Neural progenitor cell (in vitro differentiated cells): ENCODE results near the gene FNDC11. TPM values are rescaled to one million over a fixed set of nuclear protein-coding genes. Genes with fewer than 3 reads are reported as not detected.

Source experiments
- DNase-seq: peaks from one replicate; pipeline ENCODE4 v3.0.0-alpha.2; 2016; ENCODE audit warnings: low spot score
- H2AFZ ChIP-seq: fragments of 200-600 bp; sonication (generic); replicated peaks from 2 replicates; pipeline ENCODE4 v1.6.1; 2016; ENCODE audit warnings: antibody characterized with exemption
- H3F3A ChIP-seq: fragments of 200-600 bp; sonication (generic); 2 replicates; pipeline ENCODE4 v1.6.1; 2016; ENCODE audit warnings: antibody characterized with exemption, low read depth
- H3K27ac ChIP-seq: fragments of 200-600 bp; sonication (generic); 2 replicates; pipeline ENCODE4 v1.5.1; 2016; ENCODE audit warnings: mild to moderate bottlenecking
- H3K27me3 ChIP-seq: fragments of 200-600 bp; sonication (generic); 2 replicates; pipeline ENCODE4 v1.6.1; 2016; ENCODE audit warnings: mild to moderate bottlenecking, moderate library complexity
- H3K36me3 ChIP-seq: fragments of 200-600 bp; sonication (generic); 2 replicates; pipeline ENCODE4 v1.5.1; 2016
- H3K4me1 ChIP-seq: fragments of 200-600 bp; sonication (generic); 2 replicates; pipeline ENCODE4 v1.6.1; 2016; ENCODE audit warnings: mixed run types
- H3K4me2 ChIP-seq: fragments of 200-600 bp; sonication (generic); 2 replicates; pipeline ENCODE4 v1.6.1; 2016
- H3K4me3 ChIP-seq: fragments of 200-600 bp; sonication (generic); 2 replicates; pipeline ENCODE4 v1.5.1; 2016
- H3K79me2 ChIP-seq: fragments of 200-600 bp; sonication (generic); 2 replicates; pipeline ENCODE4 v1.6.1; 2016; ENCODE audit warnings: low read depth
- H3K9ac ChIP-seq: fragments of 200-600 bp; sonication (generic); 2 replicates; pipeline ENCODE4 v1.6.1; 2016
- H3K9me3 ChIP-seq: fragments of 200-600 bp; sonication (generic); 2 replicates; pipeline ENCODE4 v1.5.1; 2016; ENCODE audit warnings: low read depth
- H4K20me1 ChIP-seq: fragments of 200-600 bp; sonication (generic); 2 replicates; pipeline ENCODE4 v1.6.1; 2016; ENCODE audit warnings: low read depth
- H3K27ac Mint-ChIP-seq: 3 replicates; pipeline ENCODE4 v1.8.0; 2021; ENCODE audit warnings: mixed read lengths
- H3K27me3 Mint-ChIP-seq: 2 replicates; pipeline ENCODE4 v1.8.0; 2022; ENCODE audit warnings: low read depth, mild to moderate bottlenecking, inconsistent platforms, moderate library complexity, mixed read lengths; ENCODE audit not compliant: insufficient read depth
- H3K36me3 Mint-ChIP-seq: 3 replicates; pipeline ENCODE4 v1.8.0; 2021; ENCODE audit warnings: mixed read lengths
- H3K4me1 Mint-ChIP-seq: 3 replicates; pipeline ENCODE4 v1.8.0; 2021; ENCODE audit warnings: mixed read lengths
- H3K4me3 Mint-ChIP-seq: 3 replicates; pipeline ENCODE4 v1.8.0; 2021; ENCODE audit warnings: mild to moderate bottlenecking, moderate library complexity, mixed read lengths
- H3K9me3 Mint-ChIP-seq: 3 replicates; pipeline ENCODE4 v1.8.0; 2020; ENCODE audit warnings: mixed read lengths
- EZH2 ChIP-seq: fragments of 200-600 bp; sonication (generic); IDR thresholded peaks from 2 replicates; pipeline ENCODE4 v1.6.1; 2017; ENCODE audit warnings: antibody characterized with exemption, mild to moderate bottlenecking, moderate library complexity
- EZH2phosphoT487 ChIP-seq: fragments of 200-600 bp; sonication (generic); IDR thresholded peaks from 2 replicates; pipeline ENCODE4 v1.6.1; 2017; ENCODE audit warnings: antibody characterized with exemption
- total RNA-seq: library from RNA; depleted of rRNA; stranded (reverse); fragments of >200 nt; gene quantifications from 2 replicates; pipeline ENCODE4 v1.2.3, GENCODE V29; 2015; ENCODE audit warnings: low replicate concordance
- TF ChIP-seq, protein P1 (sequence below): fragments of 200-600 bp; sonication (generic); IDR thresholded peaks from 2 replicates; pipeline ENCODE4 v1.5.1; 2017; ENCODE audit warnings: antibody characterized with exemption, mild to moderate bottlenecking

The FNDC11 gene
- total RNA-seq, 1 donor from 2014 or later = 0.39 TPM

DNA sequence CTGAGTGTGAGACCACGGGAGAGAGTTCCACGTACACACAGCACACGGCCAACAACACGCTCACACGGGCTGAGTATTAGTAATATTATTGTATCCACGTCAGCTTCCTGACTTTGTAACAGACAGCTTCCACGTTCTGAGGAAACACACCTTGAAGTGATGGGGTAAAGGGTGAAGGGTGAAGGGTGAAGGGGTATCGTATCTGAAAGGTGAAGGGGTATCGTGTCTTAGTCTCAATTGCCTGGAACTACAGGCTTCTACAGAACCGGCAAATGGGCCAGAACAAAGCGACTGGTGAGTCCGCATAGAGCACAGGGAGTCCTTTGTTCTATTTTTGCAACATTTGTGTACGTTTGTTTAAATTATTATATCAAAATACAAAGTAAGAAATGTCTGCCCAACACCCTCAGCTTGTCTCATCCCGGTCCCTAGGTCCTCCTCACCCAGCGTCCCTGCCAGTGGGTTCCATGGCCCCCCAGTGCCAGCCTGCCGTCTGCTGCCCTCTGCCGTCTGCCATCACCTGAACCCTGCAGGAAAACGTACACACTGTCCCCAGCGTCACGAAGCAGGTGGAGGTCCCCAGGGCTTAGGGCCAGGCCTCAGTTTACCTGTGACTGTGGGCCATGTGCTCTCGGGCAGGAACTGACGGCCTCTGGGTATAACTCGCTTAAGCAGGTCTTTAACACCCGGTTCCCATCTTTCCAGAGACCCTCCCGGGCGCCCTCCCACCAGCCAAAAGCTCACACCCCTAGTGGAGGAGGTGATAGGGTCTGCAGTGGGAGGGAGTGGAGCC lies 24.5 kb downstream of the FNDC11 start:
- no peaks in the 10 kb centered on the region for H3K4me1 ChIP-seq
- no peak overlapping the region for H2AFZ ChIP-seq
- no peak overlapping the region for H3K9ac ChIP-seq
- peaks cover 7% of the 10 kb centered on the region for H3F3A ChIP-seq
- H3K4me3 ChIP-seq = no peak overlapping the region
- no peak for DNase-seq
- no peaks in the 10 kb centered on the region for H3K36me3 ChIP-seq
- Mint-ChIP-seq H3K27ac (peak overlapping the region; percentile 84), H3K4me1 (peaks cover 16% of the 10 kb centered on the region), H3K27me3 (peaks cover 7% of the 10 kb centered on the region), H3K36me3 (no peaks in the 10 kb centered on the region), H3K4me3 (no peak overlapping the region), H3K9me3 (no peaks in the 10 kb centered on the region)
- H3K79me2 ChIP-seq = no peaks in the 10 kb centered on the region
- H3K9me3 ChIP-seq = no peaks in the 10 kb centered on the region
- TF ChIP-seq, protein P1, sequence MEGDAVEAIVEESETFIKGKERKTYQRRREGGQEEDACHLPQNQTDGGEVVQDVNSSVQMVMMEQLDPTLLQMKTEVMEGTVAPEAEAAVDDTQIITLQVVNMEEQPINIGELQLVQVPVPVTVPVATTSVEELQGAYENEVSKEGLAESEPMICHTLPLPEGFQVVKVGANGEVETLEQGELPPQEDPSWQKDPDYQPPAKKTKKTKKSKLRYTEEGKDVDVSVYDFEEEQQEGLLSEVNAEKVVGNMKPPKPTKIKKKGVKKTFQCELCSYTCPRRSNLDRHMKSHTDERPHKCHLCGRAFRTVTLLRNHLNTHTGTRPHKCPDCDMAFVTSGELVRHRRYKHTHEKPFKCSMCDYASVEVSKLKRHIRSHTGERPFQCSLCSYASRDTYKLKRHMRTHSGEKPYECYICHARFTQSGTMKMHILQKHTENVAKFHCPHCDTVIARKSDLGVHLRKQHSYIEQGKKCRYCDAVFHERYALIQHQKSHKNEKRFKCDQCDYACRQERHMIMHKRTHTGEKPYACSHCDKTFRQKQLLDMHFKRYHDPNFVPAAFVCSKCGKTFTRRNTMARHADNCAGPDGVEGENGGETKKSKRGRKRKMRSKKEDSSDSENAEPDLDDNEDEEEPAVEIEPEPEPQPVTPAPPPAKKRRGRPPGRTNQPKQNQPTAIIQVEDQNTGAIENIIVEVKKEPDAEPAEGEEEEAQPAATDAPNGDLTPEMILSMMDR = no peak
- no peak for TF ChIP-seq EZH2phosphoT487
- no peak for TF ChIP-seq EZH2
- H3K27ac ChIP-seq = no peak overlapping the region
- no peak overlapping the region for H3K4me2 ChIP-seq
- H3K27me3 ChIP-seq = peaks cover 3% of the 10 kb centered on the region
- no peaks in the 10 kb centered on the region for H4K20me1 ChIP-seq

DNA sequence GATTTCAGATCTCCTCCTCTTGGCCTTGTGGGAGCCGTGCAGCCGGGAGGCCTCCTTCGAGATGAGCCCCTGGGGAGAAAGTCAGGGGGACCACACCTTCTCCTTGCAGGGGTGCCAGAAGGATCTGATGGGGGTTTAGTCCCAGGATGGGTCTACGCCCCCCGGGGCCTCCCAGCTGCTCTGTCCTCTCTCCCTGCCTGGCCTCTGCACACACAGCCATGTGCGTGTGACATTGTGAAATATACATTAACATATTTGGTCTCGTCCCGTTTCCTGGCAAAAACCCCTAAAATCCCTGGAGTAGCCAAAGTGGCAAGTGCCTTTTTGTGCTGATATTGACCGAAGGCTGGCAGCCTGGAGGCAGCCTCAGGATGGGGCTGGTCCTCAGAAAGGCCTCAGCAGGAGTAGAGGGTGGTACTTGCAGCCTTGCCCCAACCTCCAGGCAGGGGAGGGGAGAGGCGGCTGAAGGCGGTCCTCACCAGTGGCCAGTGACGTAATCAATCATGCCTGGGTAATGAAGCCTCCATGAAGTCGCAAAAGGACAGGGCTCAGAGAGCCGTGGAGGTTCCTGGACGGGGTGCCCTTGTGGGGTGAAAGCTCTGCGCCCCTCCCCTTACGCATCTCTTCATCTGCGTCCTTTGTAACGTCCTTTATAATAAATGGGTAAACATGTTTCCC lies 25.2 kb downstream of the FNDC11 start:
- Histone ChIP-seq H3K4me3 (no peak overlapping the region), H3K4me1 (no peaks in the 10 kb centered on the region), H3K27me3 (no peaks in the 10 kb centered on the region), H2AFZ (no peak overlapping the region), H3K9ac (no peak overlapping the region), H3K4me2 (no peak overlapping the region), H3K9me3 (no peaks in the 10 kb centered on the region), H4K20me1 (no peaks in the 10 kb centered on the region), H3K79me2 (no peaks in the 10 kb centered on the region), H3K36me3 (no peaks in the 10 kb centered on the region), H3F3A (peaks cover 7% of the 10 kb centered on the region), H3K27ac (no peak overlapping the region)
- peaks cover 7% of the 10 kb centered on the region for H3K27me3 Mint-ChIP-seq
- TF ChIP-seq EZH2phosphoT487 = no peak
- TF ChIP-seq EZH2 = no peak
- TF ChIP-seq, protein P1 = no peak
- no peak for DNase-seq
- no peak overlapping the region for H3K4me3 Mint-ChIP-seq
- H3K9me3 Mint-ChIP-seq = no peaks in the 10 kb centered on the region
- H3K36me3 Mint-ChIP-seq = no peaks in the 10 kb centered on the region
- no peak overlapping the region for H3K27ac Mint-ChIP-seq
- H3K4me1 Mint-ChIP-seq = peaks cover 16% of the 10 kb centered on the region

DNA sequence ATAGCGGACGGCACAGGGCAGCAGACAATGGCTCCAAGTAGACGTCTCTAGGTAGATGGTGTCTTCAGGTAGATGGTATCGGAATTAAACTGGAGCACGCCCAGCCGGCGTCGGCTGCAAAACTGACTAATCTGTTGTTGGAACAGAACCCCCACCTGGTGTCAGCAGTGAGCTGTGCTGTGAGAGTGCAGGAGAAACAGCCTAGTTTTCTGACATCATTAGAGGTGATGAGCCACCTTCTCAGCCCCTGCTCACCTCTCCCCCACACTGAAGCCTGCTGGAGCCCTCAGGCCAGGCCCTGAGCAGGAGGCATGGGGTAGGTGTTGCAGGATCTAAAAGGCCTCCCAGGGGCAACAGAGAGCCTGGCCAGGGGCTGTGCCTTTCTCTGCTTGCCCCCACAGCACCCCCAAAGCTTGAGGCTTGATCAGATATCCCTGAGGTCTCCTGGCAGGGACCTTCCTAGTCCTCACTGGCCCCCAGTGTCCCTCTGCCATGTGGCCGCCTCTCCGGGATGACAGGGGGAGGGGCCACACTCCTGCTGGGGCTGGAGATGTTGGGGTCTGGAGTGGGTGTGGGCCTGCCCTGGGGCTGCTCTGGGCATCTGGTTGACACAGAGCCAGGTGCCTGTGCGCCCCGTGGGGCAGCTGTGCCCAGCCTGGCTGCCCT lies 27.0 kb downstream of the FNDC11 start:
- Mint-ChIP-seq H3K27ac (no peak overlapping the region), H3K9me3 (no peaks in the 10 kb centered on the region), H3K36me3 (no peaks in the 10 kb centered on the region), H3K4me1 (peaks cover 12% of the 10 kb centered on the region), H3K27me3 (peaks cover 5% of the 10 kb centered on the region), H3K4me3 (no peak overlapping the region)
- no peak overlapping the region for H3K4me2 ChIP-seq
- no peaks in the 10 kb centered on the region for H3K4me1 ChIP-seq
- TF ChIP-seq EZH2phosphoT487 (no peak), EZH2 (no peak)
- TF ChIP-seq, protein P1 = peak; percentile 44
- H3K36me3 ChIP-seq = no peaks in the 10 kb centered on the region
- H3K27ac ChIP-seq = no peak overlapping the region
- H3K27me3 ChIP-seq = no peaks in the 10 kb centered on the region
- H3F3A ChIP-seq = no peaks in the 10 kb centered on the region
- H3K9me3 ChIP-seq = no peaks in the 10 kb centered on the region
- no peaks in the 10 kb centered on the region for H4K20me1 ChIP-seq
- H2AFZ ChIP-seq = peak overlapping the region; percentile 17
- H3K9ac ChIP-seq = no peak overlapping the region
- peak; percentile 55 for DNase-seq
- H3K79me2 ChIP-seq = no peaks in the 10 kb centered on the region
- H3K4me3 ChIP-seq = no peak overlapping the region
